ENCODE data around the gene LNX2. TPM values are rescaled to one million over a fixed set of nuclear protein-coding genes. Genes with fewer than 3 reads are reported as not detected.

The LNX2 gene
- total RNA-seq, 1 donor from 2014 or later, result 4.7 TPM

DNA sequence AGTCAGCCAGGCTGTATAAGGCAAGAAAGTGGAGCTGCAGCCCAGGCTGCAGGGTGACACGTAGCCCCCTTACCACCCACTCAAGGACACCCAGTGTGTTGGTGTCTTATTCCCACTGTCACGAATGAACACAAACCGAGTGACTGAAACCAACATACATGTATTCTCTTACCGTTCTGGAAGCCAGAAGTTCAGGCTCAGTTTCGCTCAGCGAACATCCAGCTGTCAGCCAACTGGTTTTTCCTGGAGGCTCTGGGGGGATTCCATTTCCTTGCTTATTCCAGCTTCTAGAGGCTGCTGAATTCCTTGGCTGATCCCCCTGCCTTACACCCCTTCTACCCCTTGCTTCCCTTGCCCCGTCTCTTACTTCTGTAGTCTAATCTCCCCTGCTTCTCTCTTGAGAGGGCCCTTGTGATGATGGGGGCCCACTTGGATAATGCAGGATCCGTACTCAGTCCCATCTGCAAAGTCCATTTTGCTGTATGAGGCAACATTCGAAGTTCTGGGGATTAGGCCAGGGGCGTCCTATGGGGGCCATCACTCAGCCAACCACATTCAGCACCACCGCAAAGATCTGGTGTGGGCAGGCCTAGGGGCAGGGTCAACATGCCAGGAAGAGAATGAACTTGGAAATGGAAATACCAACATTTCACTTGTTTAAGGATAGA lies 122.6 kb downstream of the LNX2 start:
- H3K4me3 ChIP-seq (ENCODE audit: low read depth, low read length), result no peak overlapping the region
- TF ChIP-seq, protein P1, sequence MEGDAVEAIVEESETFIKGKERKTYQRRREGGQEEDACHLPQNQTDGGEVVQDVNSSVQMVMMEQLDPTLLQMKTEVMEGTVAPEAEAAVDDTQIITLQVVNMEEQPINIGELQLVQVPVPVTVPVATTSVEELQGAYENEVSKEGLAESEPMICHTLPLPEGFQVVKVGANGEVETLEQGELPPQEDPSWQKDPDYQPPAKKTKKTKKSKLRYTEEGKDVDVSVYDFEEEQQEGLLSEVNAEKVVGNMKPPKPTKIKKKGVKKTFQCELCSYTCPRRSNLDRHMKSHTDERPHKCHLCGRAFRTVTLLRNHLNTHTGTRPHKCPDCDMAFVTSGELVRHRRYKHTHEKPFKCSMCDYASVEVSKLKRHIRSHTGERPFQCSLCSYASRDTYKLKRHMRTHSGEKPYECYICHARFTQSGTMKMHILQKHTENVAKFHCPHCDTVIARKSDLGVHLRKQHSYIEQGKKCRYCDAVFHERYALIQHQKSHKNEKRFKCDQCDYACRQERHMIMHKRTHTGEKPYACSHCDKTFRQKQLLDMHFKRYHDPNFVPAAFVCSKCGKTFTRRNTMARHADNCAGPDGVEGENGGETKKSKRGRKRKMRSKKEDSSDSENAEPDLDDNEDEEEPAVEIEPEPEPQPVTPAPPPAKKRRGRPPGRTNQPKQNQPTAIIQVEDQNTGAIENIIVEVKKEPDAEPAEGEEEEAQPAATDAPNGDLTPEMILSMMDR (conservative IDR thresholded peaks at IDR 0.05; ENCODE audit: low read depth, low read length), result no peak
- DNase-seq (ENCODE audit: low read depth), result no peak

DNA sequence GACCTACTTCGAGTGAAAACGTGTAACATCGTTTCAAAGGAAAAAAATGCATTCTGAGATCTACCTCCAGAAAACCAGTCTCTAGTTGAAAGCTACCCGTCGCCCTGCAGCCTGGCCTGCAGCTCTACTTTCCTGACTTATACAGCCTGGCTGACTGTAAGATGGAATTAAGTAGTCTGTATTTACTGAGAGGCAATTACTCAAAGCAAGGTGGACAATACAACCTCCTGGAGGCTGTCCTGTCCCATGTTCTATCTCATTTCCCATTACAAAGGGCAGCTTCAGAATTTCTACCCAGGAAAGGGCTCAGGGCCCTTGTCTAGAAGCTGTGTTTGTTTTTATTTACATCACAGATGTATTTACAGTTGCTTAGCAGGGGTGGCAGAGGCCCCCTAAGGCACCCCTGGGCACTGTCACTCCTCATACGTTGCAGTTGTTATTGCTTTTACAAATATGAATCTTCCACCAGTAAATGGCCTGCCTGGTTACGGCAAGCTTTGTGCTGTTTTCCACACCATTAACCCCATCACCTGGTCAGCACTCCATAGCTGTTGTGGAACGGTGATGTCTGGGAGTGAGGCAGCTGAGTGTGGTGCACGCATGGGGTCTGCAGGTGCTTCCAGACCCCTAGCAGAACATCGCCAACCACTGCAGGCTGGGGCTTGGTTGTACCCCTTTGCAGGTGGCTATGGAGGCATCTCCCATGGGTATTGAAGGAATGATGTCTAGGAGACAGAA lies 123.6 kb downstream of the LNX2 start:
- DNase-seq (ENCODE audit: low read depth), result no peak
- no peak overlapping the region for H3K4me3 ChIP-seq (ENCODE audit: low read depth, low read length)
- TF ChIP-seq, protein P1 (conservative IDR thresholded peaks at IDR 0.05; ENCODE audit: low read depth, low read length), result no peak

DNA sequence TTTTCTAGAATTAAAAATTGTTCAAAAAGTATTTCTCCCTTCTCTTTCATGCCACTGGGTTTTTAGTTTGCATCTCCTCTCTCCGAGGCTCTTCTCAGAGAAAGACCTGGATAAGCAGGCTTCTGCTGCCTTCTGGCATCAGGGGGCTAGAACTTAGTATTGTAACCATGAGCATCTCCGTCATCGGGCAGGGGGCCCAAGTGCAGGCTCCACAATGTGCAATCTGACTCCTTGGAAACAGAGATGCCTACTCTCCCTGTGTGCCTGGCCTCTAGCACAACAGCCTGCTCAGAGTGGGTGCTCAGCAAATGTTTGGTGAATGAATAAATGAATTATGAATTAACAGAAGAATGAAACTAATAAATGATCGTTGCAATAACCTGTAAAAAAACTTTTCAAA lies 124.3 kb downstream of the LNX2 start:
- TF ChIP-seq, protein P1 (conservative IDR thresholded peaks at IDR 0.05; ENCODE audit: low read depth, low read length), result no peak
- H3K4me3 ChIP-seq (ENCODE audit: low read depth, low read length), result no peak overlapping the region
- DNase-seq (ENCODE audit: low read depth), result no peak

Other genes starting within 250 kb of the LNX2 start
- 160 and 349 TPM in 2 replicates for gene GTF3A, start 195.9 kb downstream of the LNX2 start, total RNA-seq
- 50.0 and 59.0 TPM in 2 replicates for gene MTIF3, start 170.0 kb downstream of the LNX2 start, total RNA-seq
- 104 and 125 TPM in 2 replicates for gene POLR1D, start 1.4 kb upstream of the LNX2 start, total RNA-seq
- gene GSX1, start 172.0 kb upstream of the LNX2 start, total RNA-seq, result not detected in 2 replicates

Data from epithelial cell of proximal tubule (primary cell).